Muscle of back (tissue), 11 donors: ENCODE results near the gene CTAGE9. TPM values are rescaled to one million over a fixed set of nuclear protein-coding genes. Genes with fewer than 3 reads are reported as not detected.
"Not testable (repeated sequence)": the region's sequence is repeated elsewhere in the genome, so short reads cannot be mapped to it uniquely, and the experiment has no call there.

Experiments
- DNase-seq, 3 donors: peaks; one replicate each; pipeline versions ENCODE4 v3.0.0 to v3.0.0-alpha.2; 2013
- polyA plus RNA-seq, 10 donors: library from polyadenylated mRNA; unstranded; fragments of 120-200 nt; gene quantifications; one replicate each; pipeline ENCODE4 v1.2.1, GENCODE V29; 2013; ENCODE audit not compliant: insufficient read length in 10 of 10

CTAGE9 gene
- polyA plus RNA-seq, 10 donors = not detected

GRCh38 chr6:131730264-131730663 is 19.4 kb upstream of the CTAGE9 start:
- no peak for DNase-seq

GRCh38 chr6:131729550-131729949 is 18.7 kb upstream of the CTAGE9 start:
- no peak for DNase-seq

DNA sequence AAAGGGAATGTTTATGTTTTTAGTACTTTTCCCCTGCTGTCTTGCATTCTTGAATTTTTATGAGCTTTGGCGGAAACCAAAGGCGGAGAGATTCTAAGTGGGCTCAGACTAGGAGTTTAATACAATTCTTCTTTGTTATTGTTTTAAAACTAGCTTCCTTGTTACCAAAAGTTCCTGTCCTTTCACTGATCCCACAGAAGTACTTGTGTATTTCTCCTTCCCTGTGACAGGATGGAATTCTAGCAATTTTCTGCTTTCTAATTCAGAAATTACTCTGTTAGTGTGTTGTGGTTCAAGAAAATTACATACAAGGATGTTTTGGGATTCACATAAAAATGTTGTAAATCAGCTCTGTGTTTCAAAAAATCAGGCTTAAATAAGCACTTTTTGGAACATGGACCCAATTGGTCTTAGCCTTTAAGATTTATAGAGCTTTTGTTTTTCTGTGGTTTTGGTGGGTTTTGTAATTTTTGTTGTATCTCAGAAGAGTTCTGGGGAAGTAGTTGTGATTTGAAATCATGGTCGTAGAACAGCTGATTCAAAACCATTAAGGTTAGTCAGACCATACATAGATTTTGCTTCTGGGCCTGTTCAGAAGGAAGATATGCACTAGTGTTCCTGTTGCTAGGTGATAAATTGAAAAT is 17.6 kb upstream of the CTAGE9 start:
- DNase-seq = peak in 2 of 3 donors; percentile 4 to 25

GRCh38 chr6:131727868-131728267 is 17.1 kb upstream of the CTAGE9 start:
- no peak for DNase-seq

- no peak for DNase-seq
Observed at GRCh38 chr6:131727467-131727866, 16.6 kb upstream of the CTAGE9 start.

DNA sequence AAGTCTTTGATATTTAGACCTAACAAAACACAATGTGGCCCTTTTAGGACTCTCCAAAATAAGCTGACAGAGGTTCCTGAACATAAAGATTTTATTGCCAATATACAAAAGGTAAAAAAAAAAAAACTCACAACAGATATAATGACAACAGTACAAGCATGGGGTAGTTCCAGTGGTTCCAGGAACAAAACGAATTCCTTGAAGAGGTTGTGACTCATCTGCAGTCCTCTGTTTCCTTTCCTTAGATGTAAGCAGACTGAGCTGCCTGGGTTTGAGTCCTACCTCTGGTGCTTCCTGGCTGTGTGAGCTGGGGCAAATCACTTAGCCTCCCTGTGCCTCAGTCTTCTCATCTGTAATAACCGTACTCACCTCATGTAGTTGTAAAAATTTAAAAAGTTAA is 13.3 kb upstream of the CTAGE9 start:
- DNase-seq = no peak

DNA sequence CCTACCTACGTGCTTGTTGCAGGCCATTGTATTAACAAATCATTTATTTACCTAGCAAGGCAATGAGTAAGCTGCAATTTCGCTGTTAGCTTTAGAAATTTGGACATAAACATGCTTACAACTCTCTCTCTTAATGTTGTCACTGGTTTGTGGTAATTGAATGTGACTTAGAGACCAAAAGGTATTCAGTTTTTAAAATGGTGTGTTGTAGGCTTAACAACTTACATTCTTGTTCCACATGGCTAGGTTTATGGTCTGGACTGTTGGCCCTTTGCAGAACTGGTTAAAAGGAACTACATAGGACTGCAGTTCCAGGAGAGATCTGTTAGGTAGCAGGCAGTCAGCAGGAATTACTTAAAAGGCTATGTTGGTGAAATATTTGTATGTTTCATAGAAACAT is 10.3 kb upstream of the CTAGE9 start:
- no peak for DNase-seq

DNA sequence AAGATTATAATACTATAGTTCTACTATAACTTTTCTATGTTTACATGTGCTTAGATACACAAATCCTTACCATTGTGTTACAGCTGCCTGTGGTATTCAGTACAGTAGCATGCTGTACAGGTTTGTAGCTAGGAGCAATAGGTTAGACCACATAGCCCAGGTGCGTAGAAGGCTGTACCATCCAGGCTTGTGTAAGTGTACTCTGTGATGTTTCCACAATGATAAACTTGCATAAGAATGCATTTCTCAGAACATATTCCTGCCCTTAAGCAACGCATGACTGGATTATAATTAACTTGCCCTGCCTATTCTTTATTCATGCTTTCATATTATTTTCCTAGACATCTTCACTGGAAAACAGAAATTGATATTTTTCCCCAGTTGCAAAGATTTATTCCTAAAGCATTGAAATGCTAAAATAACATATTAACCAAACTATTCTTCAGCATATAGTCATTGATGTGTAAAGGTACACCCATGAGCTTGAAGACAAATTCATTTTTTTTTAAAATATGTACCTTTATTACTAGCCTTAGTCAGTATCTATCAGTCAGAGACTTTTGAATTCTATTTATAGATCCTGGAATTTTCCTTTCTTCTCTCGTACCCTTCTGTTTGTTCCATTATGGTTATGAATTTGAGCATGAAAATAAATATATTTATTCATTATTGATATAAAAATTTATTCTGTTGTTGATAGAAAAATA is 7.2 kb upstream of the CTAGE9 start:
- DNase-seq = no peak

- not testable (repeated sequence) for DNase-seq
Observed at GRCh38 chr6:131715567-131715966, 4.8 kb upstream of the CTAGE9 start.

DNA sequence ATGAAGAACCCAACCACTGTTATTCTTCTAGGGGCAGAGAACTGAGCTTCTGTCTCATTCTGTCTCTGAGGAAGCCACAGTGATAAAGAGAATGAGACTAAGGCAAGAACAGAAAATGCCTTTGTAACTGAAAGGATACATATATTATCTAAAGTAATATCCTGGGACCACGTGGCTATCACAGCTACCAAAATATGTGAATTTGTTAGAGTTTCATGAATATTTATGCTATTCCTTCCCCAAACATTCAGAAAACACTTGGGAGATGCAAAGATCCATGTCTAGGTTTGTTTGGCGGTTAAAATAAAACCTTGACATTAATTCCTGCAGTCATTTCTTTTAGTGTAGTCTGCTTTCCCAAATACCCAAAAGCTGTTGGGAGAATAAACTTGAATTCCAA is 6.9 kb downstream of the CTAGE9 start:
- DNase-seq = not testable (repeated sequence)

DNA sequence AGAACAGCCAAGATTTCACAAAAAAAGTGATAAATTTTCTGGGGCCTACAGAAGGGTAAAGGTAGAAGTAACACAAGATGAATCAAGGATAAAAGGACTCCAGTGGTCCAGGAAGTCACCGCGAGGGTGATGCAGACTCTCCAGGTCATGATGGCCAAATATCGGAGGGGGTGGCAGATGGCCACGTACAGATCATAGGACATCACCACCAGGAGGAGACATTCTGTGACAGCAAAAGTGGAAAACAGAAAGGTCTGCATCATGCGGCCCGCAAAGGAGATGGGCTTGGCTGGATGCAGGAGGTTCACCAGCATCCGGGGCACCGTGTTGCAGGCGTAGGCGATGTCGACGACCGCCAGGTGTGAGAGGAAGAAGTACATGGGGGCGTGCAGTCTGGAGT is 10.0 kb downstream of the CTAGE9 start:
- not testable (repeated sequence) for DNase-seq

DNA sequence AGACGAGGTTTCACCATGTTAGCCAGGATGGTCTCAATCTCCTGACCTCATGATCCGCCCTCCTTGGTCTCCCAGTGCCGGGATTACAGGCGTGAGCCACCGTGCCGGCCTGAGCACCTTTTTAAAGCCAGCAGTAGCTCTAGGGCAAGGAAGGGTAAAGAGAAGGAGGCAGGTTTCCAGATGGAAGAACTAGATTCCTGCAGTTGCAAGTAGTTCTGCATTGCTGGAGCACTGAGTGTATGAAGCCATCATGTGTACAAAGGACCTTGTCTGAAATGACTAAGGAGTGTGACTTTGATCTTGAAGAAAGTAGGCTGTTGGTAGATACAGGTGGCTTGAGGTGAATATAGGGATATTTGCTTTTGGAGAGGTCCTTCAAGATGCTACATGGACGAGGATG is 13.9 kb downstream of the CTAGE9 start:
- no peak for DNase-seq

DNA sequence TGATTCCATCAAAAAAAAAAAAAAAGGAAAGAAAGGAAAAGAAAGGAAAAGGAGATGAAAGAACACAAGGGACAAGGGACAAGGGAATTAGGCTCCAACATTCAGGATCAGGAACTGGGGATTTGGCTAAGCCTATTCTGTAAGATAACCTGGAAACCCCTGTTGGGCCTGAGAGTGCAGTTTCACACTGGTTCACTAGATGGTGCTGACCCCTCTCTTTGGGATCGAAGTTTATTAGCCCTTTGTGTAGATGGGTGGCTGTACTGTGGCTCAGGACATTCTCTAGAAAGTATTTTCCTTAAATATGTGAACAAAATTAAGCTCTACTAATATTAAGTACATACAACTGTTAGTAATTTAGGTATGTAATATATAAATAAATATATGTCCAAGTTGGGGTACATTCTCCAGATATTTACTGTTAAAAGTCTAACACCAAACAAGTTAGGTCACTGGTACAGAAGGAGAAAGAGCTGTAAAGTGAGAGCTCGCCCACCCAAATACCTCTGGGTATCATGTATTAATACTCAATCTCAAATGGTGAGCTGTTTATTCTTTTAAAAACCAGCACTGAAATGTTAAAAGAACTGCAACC is 15.9 kb downstream of the CTAGE9 start:
- DNase-seq = peak; percentile 59 to 84 (median 73)

GRCh38 chr6:131693384-131693783 is 17.4 kb downstream of the CTAGE9 start:
- no peak for DNase-seq

- DNase-seq = no peak
Observed at GRCh38 chr6:131692589-131692988, 18.2 kb downstream of the CTAGE9 start.

GRCh38 chr6:131692031-131692430 is 18.8 kb downstream of the CTAGE9 start:
- DNase-seq = no peak

- no peak for DNase-seq
Observed at GRCh38 chr6:131688286-131688685, 22.5 kb downstream of the CTAGE9 start.

GRCh38 chr6:131687022-131687421 is 23.8 kb downstream of the CTAGE9 start:
- DNase-seq = no peak

- no peak for DNase-seq
Observed at GRCh38 chr6:131685266-131685780, 25.5 kb downstream of the CTAGE9 start.

GRCh38 chr6:131683479-131683878 is 27.3 kb downstream of the CTAGE9 start:
- no peak for DNase-seq

DNA sequence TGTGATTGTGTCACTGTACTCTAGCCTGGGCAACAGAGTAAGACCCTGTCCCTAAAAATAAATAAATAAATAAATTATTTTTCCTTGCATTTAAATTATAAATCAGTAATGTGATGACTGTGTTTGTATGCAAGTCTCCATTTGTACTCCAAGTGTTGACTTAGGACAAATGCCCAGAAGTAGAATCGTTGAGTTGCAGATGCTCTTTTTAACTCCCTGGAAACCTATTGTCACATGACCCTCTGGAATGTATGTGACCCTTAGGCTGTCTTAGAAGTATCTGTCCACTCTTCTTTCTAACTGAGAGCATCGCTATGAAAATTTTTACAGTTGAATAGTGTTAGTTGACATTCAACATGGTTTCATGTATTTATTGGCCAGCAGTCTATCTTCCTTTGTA is 28.4 kb downstream of the CTAGE9 start:
- no peak for DNase-seq

DNA sequence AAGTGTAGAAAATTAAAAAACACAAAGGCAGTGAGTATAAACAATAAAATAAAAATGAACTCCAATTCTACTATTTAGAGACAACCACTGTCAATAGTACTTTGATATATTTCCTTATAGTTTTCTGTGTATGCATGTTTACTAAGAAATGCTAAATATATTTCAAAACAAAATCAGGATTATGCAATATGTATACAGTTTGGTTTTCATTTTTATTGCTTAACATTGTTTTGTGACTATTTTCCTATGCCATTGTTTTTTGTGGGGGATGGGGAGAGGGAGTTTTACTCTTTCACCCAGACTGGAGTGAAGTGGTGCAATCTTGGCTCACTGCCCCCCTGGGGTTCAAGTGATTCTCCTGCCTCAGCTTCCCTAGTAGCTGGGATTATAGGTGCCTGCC is 29.2 kb downstream of the CTAGE9 start:
- no peak for DNase-seq

GRCh38 chr6:131680868-131681267 is 29.9 kb downstream of the CTAGE9 start:
- no peak for DNase-seq
